ENCODE measurements around the gene PHACTR1.

- no peak for TF ChIP-seq EZH2 (IDR thresholded peaks at IDR 0.05)
- TF ChIP-seq POLR2AphosphoS5 (IDR thresholded peaks at IDR 0.05; ENCODE audit: borderline replicate concordance, low read depth, low read length): no peak
Measured at GRCh38 chr6:13175087-13175486, 458.5 kb downstream of the PHACTR1 start.

Data from SK-N-MC (cell line).